Measurements from ENCODE around the gene FGD3. TPM values are rescaled to one million over a fixed set of nuclear protein-coding genes. Genes with fewer than 3 reads are reported as not detected.
A peak's percentile ranks its signal among the peaks of the same experiment; 100 is the strongest.

FGD3 gene
- total RNA-seq, 1 donor from 2014 or later: 19.9 TPM

- Histone ChIP-seq H3K36me3 (no peaks in the 10 kb centered on the region), H3K27me3 (no peaks in the 10 kb centered on the region), H3K27ac (no peak overlapping the region), H3K4me3 (no peak overlapping the region), H3K9me3 (no peaks in the 10 kb centered on the region), H3K4me1 (peaks cover 11% of the 10 kb centered on the region)
- intact Hi-C loops (cut with DNase I): no loop called here
- no peak for DNase-seq (ENCODE audit: extremely low spot score in 2 of 2)
- TF ChIP-seq POLR2A (IDR thresholded peaks at IDR 0.05) (no peak), POLR2AphosphoS5 (IDR thresholded peaks at IDR 0.05; ENCODE audit: insufficient read depth in 1 of 2, low read depth in 1 of 2) (no peak)
- TF ChIP-seq, protein P1, sequence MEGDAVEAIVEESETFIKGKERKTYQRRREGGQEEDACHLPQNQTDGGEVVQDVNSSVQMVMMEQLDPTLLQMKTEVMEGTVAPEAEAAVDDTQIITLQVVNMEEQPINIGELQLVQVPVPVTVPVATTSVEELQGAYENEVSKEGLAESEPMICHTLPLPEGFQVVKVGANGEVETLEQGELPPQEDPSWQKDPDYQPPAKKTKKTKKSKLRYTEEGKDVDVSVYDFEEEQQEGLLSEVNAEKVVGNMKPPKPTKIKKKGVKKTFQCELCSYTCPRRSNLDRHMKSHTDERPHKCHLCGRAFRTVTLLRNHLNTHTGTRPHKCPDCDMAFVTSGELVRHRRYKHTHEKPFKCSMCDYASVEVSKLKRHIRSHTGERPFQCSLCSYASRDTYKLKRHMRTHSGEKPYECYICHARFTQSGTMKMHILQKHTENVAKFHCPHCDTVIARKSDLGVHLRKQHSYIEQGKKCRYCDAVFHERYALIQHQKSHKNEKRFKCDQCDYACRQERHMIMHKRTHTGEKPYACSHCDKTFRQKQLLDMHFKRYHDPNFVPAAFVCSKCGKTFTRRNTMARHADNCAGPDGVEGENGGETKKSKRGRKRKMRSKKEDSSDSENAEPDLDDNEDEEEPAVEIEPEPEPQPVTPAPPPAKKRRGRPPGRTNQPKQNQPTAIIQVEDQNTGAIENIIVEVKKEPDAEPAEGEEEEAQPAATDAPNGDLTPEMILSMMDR (IDR thresholded peaks at IDR 0.05): no peak
These were observed 119.8 kb downstream of the FGD3 start for GRCh38 chr9:93066978-93067603.

DNA sequence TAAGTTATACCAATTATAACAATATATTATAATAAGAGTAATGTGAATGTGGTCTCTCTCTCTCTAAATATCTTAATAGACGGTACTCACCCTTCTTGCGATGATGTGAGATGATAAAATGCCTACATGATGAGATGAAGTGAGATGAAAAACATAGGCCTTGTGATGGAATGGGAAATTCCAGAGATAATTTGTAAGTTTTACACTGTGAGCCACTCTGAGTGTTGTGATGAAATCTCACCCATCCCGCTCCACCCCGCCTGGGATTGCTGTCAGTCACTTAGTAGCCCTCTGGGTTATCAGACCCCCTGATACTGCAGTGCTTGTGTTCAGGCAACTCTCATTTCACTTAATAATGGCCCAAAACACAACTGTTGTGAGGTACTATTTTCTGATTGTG is 121.6 kb downstream of the FGD3 start:
- H3K4me3 ChIP-seq: no peak overlapping the region
- DNase-seq (ENCODE audit: extremely low spot score in 2 of 2): no peak
- no peak for TF ChIP-seq POLR2A (IDR thresholded peaks at IDR 0.05)
- TF ChIP-seq, protein P1 (IDR thresholded peaks at IDR 0.05): no peak
- no peak for TF ChIP-seq POLR2AphosphoS5 (IDR thresholded peaks at IDR 0.05; ENCODE audit: insufficient read depth in 1 of 2, low read depth in 1 of 2)
- intact Hi-C loops (cut with DNase I): no loop called here
- no peaks in the 10 kb centered on the region for H3K27me3 ChIP-seq
- H3K4me1 ChIP-seq: peaks cover 20% of the 10 kb centered on the region
- H3K9me3 ChIP-seq: no peaks in the 10 kb centered on the region
- no peaks in the 10 kb centered on the region for H3K36me3 ChIP-seq
- H3K27ac ChIP-seq: no peak overlapping the region

- H3K36me3 ChIP-seq: no peaks in the 10 kb centered on the region
- H3K4me3 ChIP-seq: no peak overlapping the region
- no peaks in the 10 kb centered on the region for H3K27me3 ChIP-seq
- DNase-seq (ENCODE audit: extremely low spot score in 2 of 2): no peak
- TF ChIP-seq POLR2A (IDR thresholded peaks at IDR 0.05) (no peak), POLR2AphosphoS5 (IDR thresholded peaks at IDR 0.05; ENCODE audit: insufficient read depth in 1 of 2, low read depth in 1 of 2) (no peak)
- TF ChIP-seq, protein P1 (IDR thresholded peaks at IDR 0.05): no peak
- no peaks in the 10 kb centered on the region for H3K9me3 ChIP-seq
- intact Hi-C loops (cut with DNase I): no loop called here
- H3K4me1 ChIP-seq: peaks cover 15% of the 10 kb centered on the region
- peak overlapping the region; percentile 62 for H3K27ac ChIP-seq
These were observed 124.1 kb downstream of the FGD3 start for GRCh38 chr9:93071464-93071863.

DNA sequence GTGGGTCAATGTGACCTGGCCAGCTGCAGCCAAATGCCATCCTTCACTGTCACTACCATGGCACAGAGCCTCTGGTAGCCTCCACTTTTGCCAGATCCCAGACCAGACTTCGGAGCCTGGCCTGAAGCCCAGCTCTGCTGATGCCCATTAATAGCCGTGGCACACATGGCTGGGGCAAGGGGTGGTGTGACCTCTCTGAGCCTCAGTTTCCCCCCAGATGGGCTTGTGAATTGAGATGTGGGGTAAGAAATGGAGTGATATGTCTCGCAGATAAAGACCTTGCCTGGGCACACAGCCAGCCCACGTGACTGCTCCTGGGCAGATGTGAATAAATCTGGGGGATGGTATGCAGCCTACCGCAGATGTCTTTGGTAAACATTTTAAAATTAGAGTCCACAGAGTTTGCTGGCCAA is 125.1 kb downstream of the FGD3 start:
- Histone ChIP-seq H3K4me1 (peaks cover 15% of the 10 kb centered on the region), H3K36me3 (no peaks in the 10 kb centered on the region), H3K4me3 (no peak overlapping the region), H3K27ac (peak overlapping the region; percentile 62), H3K27me3 (no peaks in the 10 kb centered on the region), H3K9me3 (no peaks in the 10 kb centered on the region)
- intact Hi-C loops (cut with DNase I): no loop called here
- TF ChIP-seq POLR2AphosphoS5 (IDR thresholded peaks at IDR 0.05; ENCODE audit: insufficient read depth in 1 of 2, low read depth in 1 of 2): peak in 1 of 2 donors; percentile 70
- no peak for TF ChIP-seq POLR2A (IDR thresholded peaks at IDR 0.05)
- DNase-seq (ENCODE audit: extremely low spot score in 2 of 2): no peak

GRCh38 chr9:93076101-93076791 is 128.9 kb downstream of the FGD3 start:
- Histone ChIP-seq H3K36me3 (no peaks in the 10 kb centered on the region), H3K27ac (no peak overlapping the region), H3K27me3 (no peaks in the 10 kb centered on the region), H3K4me1 (peaks cover 15% of the 10 kb centered on the region), H3K9me3 (no peaks in the 10 kb centered on the region), H3K4me3 (no peak overlapping the region)
- intact Hi-C loops (cut with DNase I): no loop called here
- TF ChIP-seq POLR2AphosphoS5 (IDR thresholded peaks at IDR 0.05; ENCODE audit: insufficient read depth in 1 of 2, low read depth in 1 of 2): no peak
- no peak for TF ChIP-seq POLR2A (IDR thresholded peaks at IDR 0.05)
- TF ChIP-seq, protein P1 (IDR thresholded peaks at IDR 0.05): no peak
- DNase-seq (ENCODE audit: extremely low spot score in 2 of 2): no peak

All from vagina (tissue), 2 donors.